ENCODE measurements around the gene TM4SF18.

Gene TM4SF18

GRCh38 chr3:149327156-149327555 lies 6.3 kb downstream of the TM4SF18 start:
- no peak overlapping the region for H3K4me3 Mint-ChIP-seq
- H3K27me3 Mint-ChIP-seq = peaks cover 8% of the 10 kb centered on the region
- DNase-seq (ENCODE audit: low spot score in 2 of 2) = no peak
- H3K27ac Mint-ChIP-seq = no peak overlapping the region
- H3K9me3 Mint-ChIP-seq = no peaks in the 10 kb centered on the region
- no peak for ATAC-seq (ENCODE audit: low read depth)
- no peaks in the 10 kb centered on the region for H3K4me1 Mint-ChIP-seq
- no peaks in the 10 kb centered on the region for H3K36me3 Mint-ChIP-seq

- H3K27me3 Mint-ChIP-seq = peaks cover 8% of the 10 kb centered on the region
These were observed 7.9 kb downstream of the TM4SF18 start for GRCh38 chr3:149325581-149325980.

DNA sequence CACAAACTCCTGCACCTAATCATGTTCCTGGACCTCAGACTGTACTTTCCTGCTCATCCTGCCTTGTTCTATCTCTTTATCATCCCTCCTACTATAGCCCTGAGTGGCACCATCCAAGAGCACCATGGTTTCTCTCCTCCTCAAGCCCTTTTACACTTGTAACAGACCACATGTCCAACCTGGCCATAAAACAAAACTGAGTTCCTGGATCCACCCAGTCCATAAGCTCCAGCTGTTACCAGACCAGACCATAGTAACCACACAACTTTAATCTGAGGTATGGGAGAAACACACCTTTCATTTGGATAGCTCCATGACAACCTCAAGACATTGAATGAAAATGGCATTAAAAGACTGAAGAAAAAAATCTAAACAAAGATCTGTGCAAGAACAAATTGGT lies 9.1 kb downstream of the TM4SF18 start:
- Mint-ChIP-seq H3K9me3 (no peaks in the 10 kb centered on the region), H3K4me3 (no peak overlapping the region), H3K36me3 (no peaks in the 10 kb centered on the region), H3K27ac (no peak overlapping the region), H3K4me1 (no peaks in the 10 kb centered on the region), H3K27me3 (peaks cover 8% of the 10 kb centered on the region)
- no peak for DNase-seq (ENCODE audit: low spot score in 2 of 2)
- ATAC-seq (ENCODE audit: low read depth) = no peak

More at GRCh38 chr3:149325581-149325980, 7.9 kb downstream of the TM4SF18 start:
- no peak overlapping the region for H3K4me3 Mint-ChIP-seq
- H3K36me3 Mint-ChIP-seq = no peaks in the 10 kb centered on the region
- DNase-seq (ENCODE audit: low spot score in 2 of 2) (no peak), ATAC-seq (ENCODE audit: low read depth) (no peak)
- no peaks in the 10 kb centered on the region for H3K9me3 Mint-ChIP-seq
- H3K27ac Mint-ChIP-seq = no peak overlapping the region
- H3K4me1 Mint-ChIP-seq = no peaks in the 10 kb centered on the region

GRCh38 chr3:149321640-149322039 lies 11.8 kb downstream of the TM4SF18 start:
- Mint-ChIP-seq H3K27me3 (peaks cover 8% of the 10 kb centered on the region), H3K4me3 (no peak overlapping the region), H3K9me3 (no peaks in the 10 kb centered on the region), H3K36me3 (no peaks in the 10 kb centered on the region), H3K27ac (no peak overlapping the region), H3K4me1 (no peaks in the 10 kb centered on the region)
- ATAC-seq (ENCODE audit: low read depth) (no peak), DNase-seq (ENCODE audit: low spot score in 2 of 2) (no peak)

DNA sequence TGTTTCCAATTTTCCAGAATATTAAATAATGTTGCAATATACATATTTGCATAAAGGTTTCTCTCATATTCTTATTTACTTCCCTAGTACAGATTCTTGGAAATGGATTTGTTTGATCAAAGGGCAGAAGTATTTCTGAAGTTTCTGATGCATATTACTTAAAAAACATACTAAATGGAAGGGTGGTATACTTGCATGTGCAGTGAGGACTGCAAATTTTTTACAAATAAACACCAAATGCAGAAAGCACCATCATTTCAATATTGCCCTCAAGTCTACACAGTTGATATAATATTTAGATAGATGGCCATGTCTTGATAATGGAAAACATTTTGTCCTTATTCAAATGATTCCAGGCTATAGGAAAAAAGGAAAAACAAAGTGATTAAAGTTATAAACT lies 12.3 kb downstream of the TM4SF18 start:
- ATAC-seq (ENCODE audit: low read depth) (no peak), DNase-seq (ENCODE audit: low spot score in 2 of 2) (no peak)
- Mint-ChIP-seq H3K27ac (no peak overlapping the region), H3K4me1 (no peaks in the 10 kb centered on the region), H3K9me3 (no peaks in the 10 kb centered on the region), H3K27me3 (peaks cover 7% of the 10 kb centered on the region), H3K4me3 (no peak overlapping the region), H3K36me3 (no peaks in the 10 kb centered on the region)

DNA sequence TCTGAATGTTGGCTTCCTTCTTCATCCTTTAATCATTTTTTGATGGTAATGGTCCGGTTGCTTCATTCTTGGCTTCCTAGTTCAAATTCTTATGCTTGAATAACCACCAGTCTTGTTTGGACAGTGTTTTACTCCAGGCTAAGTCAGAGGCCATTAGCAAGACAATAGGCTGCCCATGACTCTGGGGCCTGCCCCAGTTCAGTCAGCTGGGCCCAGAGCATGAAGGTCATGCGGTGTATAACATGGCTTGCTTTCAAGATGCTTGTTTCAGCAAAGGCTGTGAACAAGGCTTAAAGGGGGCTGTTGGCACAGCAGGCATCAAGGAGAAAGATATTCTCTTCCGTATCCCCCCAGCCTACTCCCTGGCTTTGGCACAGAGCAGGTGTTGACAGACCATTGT lies 13.7 kb downstream of the TM4SF18 start:
- Mint-ChIP-seq H3K27me3 (peaks cover 8% of the 10 kb centered on the region), H3K27ac (no peak overlapping the region), H3K9me3 (no peaks in the 10 kb centered on the region), H3K4me1 (no peaks in the 10 kb centered on the region), H3K36me3 (no peaks in the 10 kb centered on the region), H3K4me3 (no peak overlapping the region)
- DNase-seq (ENCODE audit: low spot score in 2 of 2) (no peak), ATAC-seq (ENCODE audit: low read depth) (no peak)

GRCh38 chr3:149317072-149317471 lies 16.4 kb downstream of the TM4SF18 start:
- Mint-ChIP-seq H3K4me1 (no peaks in the 10 kb centered on the region), H3K36me3 (peaks cover 2% of the 10 kb centered on the region), H3K27me3 (peaks cover 7% of the 10 kb centered on the region), H3K9me3 (peaks cover 2% of the 10 kb centered on the region), H3K27ac (no peak overlapping the region), H3K4me3 (no peak overlapping the region)
- no peak for DNase-seq (ENCODE audit: low spot score in 2 of 2)
- no peak for ATAC-seq (ENCODE audit: low read depth)

GRCh38 chr3:149316437-149316836 lies 17.0 kb downstream of the TM4SF18 start:
- Mint-ChIP-seq H3K27ac (no peak overlapping the region), H3K27me3 (peaks cover 7% of the 10 kb centered on the region), H3K36me3 (peaks cover 2% of the 10 kb centered on the region), H3K4me3 (no peak overlapping the region), H3K4me1 (no peaks in the 10 kb centered on the region), H3K9me3 (peaks cover 2% of the 10 kb centered on the region)
- DNase-seq (ENCODE audit: low spot score in 2 of 2) (no peak), ATAC-seq (ENCODE audit: low read depth) (no peak)

DNA sequence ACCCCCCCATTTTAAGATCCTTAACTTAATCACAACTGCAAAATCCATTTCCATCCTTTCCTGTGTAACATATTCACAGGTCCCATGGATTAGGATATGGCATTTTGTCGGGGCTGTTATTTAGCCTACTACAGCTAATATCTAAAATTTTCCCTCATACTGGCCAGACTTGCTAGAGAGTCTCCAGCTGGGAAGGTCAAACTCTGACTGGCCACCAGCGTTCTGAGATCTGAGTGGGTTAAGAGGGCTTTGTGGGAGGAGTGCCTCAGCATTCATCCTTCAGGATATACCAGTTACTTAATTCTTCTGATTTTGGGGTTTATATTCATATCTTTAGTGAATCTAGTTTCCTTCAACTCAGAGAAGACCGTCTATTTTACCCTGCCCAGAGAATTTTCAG lies 17.7 kb downstream of the TM4SF18 start:
- H3K9me3 Mint-ChIP-seq = peaks cover 2% of the 10 kb centered on the region
- no peak for ATAC-seq (ENCODE audit: low read depth)

DNA sequence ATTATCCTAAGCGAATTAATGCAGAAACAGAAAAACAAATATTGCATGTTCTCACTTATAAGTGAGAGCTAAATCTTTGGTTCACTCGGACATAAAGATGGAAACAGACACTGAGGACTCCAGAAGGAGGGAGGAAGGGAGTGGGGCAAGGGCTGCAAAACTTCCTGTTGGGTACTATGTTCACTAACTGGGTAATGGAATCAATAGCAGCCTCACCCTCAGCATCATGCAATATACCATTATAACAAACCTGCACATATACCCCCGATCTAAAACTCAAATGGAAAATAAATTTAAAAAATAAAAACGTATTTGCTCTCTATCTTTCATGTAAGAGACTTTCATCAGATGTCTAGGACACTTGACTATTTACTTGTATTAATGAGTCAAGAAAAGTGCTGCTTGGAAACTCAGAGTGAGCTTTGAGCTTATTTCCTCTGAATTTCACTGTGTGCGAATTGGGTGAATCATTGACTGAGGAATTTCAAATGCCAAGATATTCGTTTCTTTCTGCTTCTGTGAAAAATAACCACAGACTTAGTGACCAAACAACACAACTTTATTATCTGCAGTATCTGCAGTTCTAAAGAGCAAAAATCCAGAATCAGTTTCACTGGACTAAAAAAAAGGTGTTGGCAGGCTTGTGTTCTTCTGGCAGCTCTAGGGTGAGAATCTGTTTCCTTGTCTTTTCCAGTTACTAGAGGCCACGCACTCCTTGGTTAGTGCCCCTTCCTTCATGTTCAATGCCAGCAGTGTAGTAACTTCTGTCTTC lies 18.4 kb downstream of the TM4SF18 start:
- DNase-seq (ENCODE audit: low spot score in 2 of 2) = no peak
- no peak for ATAC-seq (ENCODE audit: low read depth)
- no peak overlapping the region for H3K27ac Mint-ChIP-seq
- no peaks in the 10 kb centered on the region for H3K4me1 Mint-ChIP-seq
- peaks cover 2% of the 10 kb centered on the region for H3K36me3 Mint-ChIP-seq
- no peak overlapping the region for H3K4me3 Mint-ChIP-seq
- peaks cover 2% of the 10 kb centered on the region for H3K9me3 Mint-ChIP-seq
- peaks cover 13% of the 10 kb centered on the region for H3K27me3 Mint-ChIP-seq

More for the DNA sequence above, 17.7 kb downstream of the TM4SF18 start:
- DNase-seq (ENCODE audit: low spot score in 2 of 2) = no peak
- Mint-ChIP-seq H3K27me3 (peaks cover 10% of the 10 kb centered on the region), H3K4me1 (no peaks in the 10 kb centered on the region), H3K27ac (no peak overlapping the region), H3K4me3 (no peak overlapping the region), H3K36me3 (peaks cover 2% of the 10 kb centered on the region)

GRCh38 chr3:149313542-149313941 lies 19.9 kb downstream of the TM4SF18 start:
- Mint-ChIP-seq H3K27ac (no peak overlapping the region), H3K27me3 (peaks cover 13% of the 10 kb centered on the region), H3K4me1 (no peaks in the 10 kb centered on the region), H3K36me3 (peaks cover 2% of the 10 kb centered on the region), H3K9me3 (peaks cover 2% of the 10 kb centered on the region), H3K4me3 (no peak overlapping the region)
- DNase-seq (ENCODE audit: low spot score in 2 of 2) (no peak), ATAC-seq (ENCODE audit: low read depth) (no peak)

DNA sequence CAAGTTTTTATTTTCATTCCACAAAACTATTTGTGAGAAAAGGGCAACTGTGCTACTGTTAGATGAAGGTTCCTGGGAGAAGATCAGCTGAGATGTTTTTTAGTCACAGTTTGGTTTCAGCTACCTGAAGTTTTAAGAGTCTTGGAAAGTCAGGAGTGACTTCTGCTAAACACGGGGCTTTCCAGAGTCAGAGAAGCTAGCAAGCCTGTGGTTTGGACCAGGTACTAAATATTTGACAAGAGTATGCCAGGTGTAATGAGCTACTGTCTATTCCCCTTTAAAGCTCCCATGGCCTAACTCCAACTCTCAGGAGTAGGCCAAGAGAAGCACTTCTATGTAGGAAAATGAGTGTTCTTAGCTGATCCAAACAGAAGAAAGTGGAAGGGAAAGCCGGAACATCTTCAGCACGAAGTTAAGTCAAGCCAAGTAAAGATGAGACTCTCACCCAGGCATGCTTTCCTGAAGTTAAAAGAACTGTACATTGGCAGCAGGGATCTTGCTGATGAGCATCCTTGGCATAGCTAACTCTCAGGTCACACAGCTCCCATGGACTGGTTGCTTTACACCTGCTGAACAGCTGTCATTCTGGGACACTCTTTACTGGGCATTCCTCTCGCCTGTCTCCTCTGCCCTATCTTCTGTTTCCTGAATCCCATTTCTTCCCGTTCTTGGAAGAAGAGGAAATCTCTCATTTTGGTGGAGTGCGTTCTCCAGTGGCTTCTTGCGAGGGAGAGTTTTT lies 22.5 kb downstream of the TM4SF18 start:
- ATAC-seq (ENCODE audit: low read depth) (no peak), DNase-seq (ENCODE audit: low spot score in 2 of 2) (no peak)
- Mint-ChIP-seq H3K27ac (no peak overlapping the region), H3K27me3 (peaks cover 13% of the 10 kb centered on the region), H3K36me3 (peaks cover 2% of the 10 kb centered on the region), H3K9me3 (peaks cover 2% of the 10 kb centered on the region), H3K4me3 (no peak overlapping the region), H3K4me1 (peaks cover 2% of the 10 kb centered on the region)

- DNase-seq (ENCODE audit: low spot score in 2 of 2) (no peak), ATAC-seq (ENCODE audit: low read depth) (no peak)
- peaks cover 5% of the 10 kb centered on the region for H3K36me3 Mint-ChIP-seq
- peaks cover 2% of the 10 kb centered on the region for H3K4me1 Mint-ChIP-seq
- H3K4me3 Mint-ChIP-seq = no peak overlapping the region
- no peak overlapping the region for H3K27ac Mint-ChIP-seq
- peaks cover 2% of the 10 kb centered on the region for H3K9me3 Mint-ChIP-seq
- peaks cover 14% of the 10 kb centered on the region for H3K27me3 Mint-ChIP-seq
These were observed 26.0 kb downstream of the TM4SF18 start for GRCh38 chr3:149307435-149307783.

DNA sequence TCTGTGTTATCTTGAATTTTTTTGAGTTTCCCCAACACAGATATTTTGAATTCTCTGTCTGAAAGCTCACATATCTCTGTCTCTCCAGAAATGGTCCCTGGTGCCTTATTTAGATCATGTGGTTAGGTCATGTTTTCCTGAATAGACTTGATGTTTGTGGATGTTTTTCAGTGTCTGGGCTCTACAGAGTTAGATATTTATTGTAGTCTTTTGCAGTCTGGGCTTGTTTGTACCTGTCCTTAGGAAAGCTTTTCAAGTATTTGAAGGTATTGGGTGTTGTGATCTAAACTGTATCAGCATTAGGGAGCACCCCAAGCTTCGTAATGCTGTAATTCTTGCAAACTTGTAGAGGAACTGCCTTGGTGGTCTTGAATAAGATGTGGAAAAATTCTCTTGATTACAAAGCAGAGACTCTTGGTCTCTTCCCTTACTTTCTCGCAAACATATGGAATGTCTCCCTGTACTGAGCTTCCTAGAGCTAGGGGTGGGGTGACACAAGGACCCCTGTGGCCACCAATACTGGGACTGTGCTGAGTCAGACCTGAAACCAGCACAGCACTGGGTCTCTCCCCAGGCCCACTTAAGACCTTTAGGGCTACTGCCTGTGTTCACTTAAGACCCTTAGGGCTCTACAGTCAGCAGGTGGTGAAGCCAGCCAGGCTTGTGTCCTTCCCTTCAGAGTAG lies 26.5 kb downstream of the TM4SF18 start:
- no peak for ATAC-seq (ENCODE audit: low read depth)
- Mint-ChIP-seq H3K27me3 (peaks cover 13% of the 10 kb centered on the region), H3K9me3 (no peaks in the 10 kb centered on the region), H3K27ac (no peak overlapping the region), H3K4me3 (no peak overlapping the region), H3K4me1 (peaks cover 2% of the 10 kb centered on the region), H3K36me3 (peaks cover 2% of the 10 kb centered on the region)
- no peak for DNase-seq (ENCODE audit: low spot score in 2 of 2)

Measured in memory B cell (primary cell).